ENCODE data around the gene OR52B6.

DNA sequence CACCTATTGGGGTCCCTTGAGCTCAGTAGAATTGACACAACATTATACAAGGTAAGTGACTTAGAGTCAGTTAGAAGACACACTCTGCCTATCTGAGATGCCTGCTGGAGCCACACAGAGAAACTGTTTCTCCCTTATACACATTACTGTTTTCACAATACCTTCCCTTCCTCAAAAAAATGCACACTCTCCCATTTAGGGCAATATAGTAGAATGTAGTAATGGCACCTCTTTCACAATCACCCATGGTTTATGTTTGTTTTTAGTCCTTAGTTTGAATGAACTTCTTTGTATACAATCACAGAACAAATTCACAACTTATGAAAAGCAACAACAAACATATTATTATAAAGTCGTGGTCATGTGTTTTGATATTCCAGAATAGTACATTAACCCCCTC, 46.6 kb upstream of the OR52B6 start:
- TF ChIP-seq, protein P1, sequence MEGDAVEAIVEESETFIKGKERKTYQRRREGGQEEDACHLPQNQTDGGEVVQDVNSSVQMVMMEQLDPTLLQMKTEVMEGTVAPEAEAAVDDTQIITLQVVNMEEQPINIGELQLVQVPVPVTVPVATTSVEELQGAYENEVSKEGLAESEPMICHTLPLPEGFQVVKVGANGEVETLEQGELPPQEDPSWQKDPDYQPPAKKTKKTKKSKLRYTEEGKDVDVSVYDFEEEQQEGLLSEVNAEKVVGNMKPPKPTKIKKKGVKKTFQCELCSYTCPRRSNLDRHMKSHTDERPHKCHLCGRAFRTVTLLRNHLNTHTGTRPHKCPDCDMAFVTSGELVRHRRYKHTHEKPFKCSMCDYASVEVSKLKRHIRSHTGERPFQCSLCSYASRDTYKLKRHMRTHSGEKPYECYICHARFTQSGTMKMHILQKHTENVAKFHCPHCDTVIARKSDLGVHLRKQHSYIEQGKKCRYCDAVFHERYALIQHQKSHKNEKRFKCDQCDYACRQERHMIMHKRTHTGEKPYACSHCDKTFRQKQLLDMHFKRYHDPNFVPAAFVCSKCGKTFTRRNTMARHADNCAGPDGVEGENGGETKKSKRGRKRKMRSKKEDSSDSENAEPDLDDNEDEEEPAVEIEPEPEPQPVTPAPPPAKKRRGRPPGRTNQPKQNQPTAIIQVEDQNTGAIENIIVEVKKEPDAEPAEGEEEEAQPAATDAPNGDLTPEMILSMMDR (IDR thresholded peaks at IDR 0.05), result no peak
- TF ChIP-seq EZH2 (IDR thresholded peaks at IDR 0.05), result no peak

Measured in neural progenitor cell (in vitro differentiated cells).